Hematopoietic multipotent progenitor cell treated with erythropoietin and hydrocortisone succinate and interleukin-3 and kit ligand, for 17 days (in vitro differentiated cells): ENCODE data around the gene VPS35.
"Not testable (repeated sequence)": the region's sequence is repeated elsewhere in the genome, so short reads cannot be mapped to it uniquely, and the experiment has no call there.

Source experiments
- DNase-seq: peaks from one replicate; pipeline ENCODE4 v3.0.0-alpha.2; 2015; ENCODE audit warnings: low spot score

Gene VPS35

DNA sequence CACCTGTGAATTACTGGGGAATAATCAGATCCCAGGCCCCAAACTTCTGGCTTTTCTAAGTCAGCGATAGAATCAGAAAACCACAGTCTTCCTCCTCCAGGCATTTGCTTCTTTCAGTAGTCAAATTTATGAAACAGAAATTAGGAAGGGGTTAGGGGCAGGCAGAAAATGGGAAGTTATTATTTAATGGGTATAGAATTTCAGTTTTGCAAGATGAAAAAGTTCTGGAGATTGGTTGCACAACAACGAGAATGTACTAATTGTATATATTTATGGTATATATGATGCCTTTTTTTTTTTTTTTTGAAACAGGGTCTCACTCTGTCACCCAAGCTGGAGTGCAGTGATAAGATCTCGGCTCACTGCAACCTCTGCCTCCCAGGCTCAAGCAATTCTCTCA, 23.9 kb upstream of the VPS35 start:
- no peak for DNase-seq

DNA sequence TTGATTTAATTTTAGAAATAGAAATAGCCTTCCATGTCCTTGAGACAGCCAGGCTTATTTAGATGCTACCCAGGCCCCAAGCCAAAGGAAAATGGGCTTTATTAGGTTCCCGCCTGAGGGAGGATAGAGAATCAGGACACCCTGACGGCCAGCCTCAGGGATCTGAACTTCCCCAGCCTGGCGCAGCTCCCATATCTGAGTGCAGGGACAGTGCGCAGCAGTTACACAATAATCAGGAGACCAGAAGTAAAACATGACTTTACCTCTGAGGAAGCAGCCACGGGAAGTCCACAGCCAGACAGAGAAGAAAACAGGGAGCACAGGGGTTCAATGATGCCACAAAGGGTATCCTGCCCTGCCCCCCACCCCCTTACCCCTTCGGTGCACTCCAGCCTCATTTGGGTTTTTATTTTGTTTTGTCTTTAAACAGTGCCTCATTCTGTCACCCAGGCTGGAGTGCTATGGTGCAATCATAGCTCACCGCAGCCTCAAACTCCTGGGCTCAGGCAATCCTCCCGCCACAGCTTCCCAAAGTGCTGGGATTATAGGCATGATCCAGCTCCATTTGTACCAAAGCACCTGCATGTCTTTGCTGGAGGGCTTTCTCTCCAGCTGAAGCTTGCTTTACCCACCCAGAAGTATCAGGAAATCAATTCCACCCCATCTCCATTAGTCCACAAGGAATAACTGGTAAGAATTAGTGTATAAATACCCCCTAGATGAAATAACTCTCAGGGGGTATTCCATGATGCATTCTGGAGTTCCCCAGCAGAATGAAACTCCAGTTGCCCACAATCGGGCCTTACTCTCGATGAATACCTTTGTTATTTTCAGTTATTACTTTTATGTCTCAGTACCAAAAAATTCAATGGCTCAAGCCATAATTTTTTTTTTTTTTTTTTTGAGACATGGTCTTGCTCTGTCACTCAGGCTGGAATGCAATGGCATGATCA, 22.4 kb upstream of the VPS35 start:
- DNase-seq, result no peak

DNA sequence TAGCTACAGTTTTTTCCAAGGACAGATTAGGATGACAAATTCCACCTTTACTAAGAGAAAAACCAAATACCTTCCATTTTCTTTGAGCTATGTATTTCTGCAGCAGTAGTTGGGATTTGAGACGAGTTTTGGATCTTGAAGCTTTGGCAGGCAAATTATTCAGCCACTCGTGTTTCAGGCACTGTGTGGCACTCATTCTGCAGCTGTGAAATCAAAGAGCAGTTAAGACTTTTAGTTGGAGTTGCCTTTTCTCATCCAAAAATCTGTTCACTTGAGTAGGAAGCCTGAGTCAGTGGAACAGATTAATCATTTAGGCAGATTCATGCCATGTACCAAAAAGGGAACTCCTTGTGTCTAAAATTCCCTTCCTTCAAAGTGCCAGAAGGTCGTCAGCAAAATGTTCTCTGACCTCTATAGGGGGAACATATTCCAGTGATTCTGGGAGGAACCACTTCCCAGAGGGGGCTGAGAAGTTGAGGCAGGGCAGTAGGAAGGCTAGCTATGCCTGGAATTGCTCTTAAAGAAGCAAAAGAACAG, 20.6 kb upstream of the VPS35 start:
- DNase-seq, result no peak

DNA sequence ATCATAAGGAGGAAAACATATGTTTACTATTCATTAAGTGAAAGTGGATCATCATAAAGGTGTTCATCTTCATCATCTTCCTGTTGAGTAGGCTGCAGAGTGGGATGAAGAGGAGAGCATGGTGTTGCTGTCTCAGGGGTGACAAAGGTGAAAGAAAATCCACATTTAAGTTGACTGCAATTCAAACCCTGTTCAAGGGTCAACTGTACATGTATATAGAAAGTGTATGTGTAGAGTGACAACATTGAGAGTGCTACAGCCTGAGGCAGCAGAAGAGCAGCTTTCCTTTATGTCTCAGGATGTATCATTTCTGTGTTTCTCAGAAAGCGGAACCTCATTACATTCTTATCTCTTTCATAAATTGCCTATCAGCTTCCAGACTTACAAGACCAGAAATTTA, 17.7 kb upstream of the VPS35 start:
- DNase-seq, result no peak

DNA sequence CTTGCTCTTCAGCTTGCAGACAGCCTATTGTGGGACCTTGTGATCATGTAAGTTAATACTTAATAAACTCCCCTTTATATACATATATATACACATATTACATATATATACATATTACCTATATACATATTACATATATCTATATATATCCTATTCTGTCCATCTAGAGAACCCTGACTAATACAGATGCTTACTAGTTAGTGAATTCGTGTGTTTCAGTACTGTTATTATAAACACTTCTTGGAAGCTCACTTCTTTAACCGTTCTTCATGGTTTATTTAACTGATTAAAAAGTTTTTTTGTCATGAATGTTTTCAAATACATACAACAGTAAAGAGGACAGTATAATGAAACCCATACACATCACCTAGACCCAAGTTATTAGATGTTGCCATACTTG, 13.1 kb upstream of the VPS35 start:
- no peak for DNase-seq

DNA sequence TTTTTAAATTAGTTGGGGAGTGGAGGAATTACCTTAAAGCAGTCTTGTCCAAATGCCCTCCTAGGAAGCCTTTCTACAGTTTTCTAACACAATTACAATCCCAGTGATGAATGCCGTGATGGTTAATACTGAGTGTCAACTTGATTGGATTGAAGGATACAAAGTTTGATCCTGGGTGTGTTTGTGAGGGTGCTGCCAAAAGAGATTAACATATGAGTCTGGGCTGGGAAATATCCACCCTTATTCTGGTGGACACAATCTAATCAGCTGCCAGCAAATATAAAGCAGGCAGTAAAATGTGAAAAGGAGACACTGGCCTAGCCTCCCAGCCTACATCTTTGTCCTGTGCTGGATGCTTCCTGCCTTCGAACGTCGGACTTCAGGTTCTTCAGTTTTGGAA, 12.6 kb upstream of the VPS35 start:
- no peak for DNase-seq

DNA sequence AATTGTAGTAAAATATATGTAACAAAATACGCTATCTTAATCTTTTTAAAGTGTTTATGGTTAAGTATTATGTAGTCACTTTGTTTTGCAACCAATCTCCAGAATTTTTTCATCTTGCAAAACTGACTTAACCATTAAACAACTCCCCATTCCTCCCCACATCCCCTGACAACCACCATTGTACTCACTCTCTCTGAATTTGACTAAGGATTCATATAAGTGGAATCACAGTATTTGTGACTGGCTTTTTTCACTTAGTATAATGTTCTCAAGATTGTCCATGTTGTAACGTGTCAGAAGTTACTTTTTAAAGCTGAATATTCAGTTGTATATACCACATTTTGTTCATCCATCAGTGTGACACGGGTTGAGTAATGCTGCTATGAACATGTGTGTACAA, 11.1 kb upstream of the VPS35 start:
- no peak for DNase-seq

DNA sequence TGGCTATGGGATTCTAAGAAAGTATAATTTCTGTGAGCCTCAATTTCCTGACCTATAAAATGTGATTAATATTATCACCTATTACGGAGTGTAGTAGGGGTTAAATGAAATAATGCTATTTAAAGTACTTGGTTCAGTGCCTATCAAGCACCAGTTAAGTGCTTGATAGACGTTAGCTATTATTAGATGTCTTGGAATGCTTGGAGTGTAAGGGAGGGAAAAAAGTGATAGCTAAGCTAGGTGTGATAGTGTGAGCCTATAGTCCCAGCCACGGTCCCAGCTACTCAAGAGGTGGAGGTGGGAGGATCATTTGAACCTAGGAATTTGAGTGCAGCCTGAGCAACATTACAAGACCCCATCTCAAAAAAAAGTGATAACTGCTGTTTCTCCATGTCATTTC, 8.0 kb upstream of the VPS35 start:
- no peak for DNase-seq

DNA sequence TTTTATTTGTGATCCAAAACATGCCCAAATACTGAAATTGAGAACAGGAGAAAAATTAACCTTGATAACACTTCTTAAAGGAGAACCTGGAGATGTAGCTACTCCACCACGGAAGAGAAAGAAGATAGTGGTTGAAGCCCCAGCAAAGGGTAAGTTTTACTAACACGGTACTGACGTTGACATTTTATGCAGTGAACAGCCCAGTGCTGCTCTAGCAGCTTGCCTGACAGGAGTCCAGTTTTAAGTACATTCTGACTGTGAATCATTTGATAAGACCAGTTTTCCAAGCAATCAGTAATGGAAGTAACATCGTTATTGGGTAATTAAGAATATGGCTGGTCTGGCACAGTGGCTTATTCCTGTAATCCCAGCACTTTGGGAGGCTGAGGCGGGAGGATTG, 7.0 kb upstream of the VPS35 start:
- DNase-seq, result no peak

DNA sequence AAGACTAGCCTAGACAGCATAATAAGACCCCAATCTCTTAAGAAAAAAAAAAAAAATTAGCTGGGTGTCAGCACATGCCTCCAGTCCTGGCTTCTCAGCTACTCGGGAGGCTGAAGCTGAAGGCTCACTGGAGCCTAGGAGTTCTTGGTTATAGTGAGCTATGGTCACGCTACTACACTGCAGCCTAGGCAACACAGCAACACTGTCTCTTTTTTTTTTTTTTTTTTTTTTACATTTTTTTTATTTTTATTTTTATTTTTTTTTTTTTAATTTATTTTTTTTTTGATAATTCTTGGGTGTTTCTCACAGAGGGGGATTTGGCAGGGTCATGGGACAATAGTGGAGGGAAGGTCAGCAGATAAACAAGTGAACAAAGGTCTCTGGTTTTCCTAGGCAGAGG, 4.6 kb upstream of the VPS35 start:
- no peak for DNase-seq

DNA sequence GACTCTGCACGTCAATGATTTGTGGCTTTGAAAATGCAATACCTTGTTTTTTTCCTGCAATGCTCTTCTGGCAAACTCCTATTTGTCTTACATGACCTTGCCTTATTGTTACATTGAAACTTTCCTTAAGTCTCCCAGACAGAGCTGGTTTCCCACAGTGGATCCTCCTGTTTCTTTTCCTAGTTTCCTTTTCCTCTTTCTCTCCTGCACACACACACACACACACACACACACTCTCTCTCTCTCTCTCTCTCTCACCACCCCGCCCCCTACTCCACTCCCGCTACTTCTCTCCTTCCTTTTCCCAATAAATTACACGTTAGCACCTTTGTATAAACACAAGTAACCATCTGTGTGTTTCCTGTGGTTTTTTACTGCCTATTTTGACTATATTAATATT, 2.7 kb upstream of the VPS35 start:
- DNase-seq, result no peak

DNA sequence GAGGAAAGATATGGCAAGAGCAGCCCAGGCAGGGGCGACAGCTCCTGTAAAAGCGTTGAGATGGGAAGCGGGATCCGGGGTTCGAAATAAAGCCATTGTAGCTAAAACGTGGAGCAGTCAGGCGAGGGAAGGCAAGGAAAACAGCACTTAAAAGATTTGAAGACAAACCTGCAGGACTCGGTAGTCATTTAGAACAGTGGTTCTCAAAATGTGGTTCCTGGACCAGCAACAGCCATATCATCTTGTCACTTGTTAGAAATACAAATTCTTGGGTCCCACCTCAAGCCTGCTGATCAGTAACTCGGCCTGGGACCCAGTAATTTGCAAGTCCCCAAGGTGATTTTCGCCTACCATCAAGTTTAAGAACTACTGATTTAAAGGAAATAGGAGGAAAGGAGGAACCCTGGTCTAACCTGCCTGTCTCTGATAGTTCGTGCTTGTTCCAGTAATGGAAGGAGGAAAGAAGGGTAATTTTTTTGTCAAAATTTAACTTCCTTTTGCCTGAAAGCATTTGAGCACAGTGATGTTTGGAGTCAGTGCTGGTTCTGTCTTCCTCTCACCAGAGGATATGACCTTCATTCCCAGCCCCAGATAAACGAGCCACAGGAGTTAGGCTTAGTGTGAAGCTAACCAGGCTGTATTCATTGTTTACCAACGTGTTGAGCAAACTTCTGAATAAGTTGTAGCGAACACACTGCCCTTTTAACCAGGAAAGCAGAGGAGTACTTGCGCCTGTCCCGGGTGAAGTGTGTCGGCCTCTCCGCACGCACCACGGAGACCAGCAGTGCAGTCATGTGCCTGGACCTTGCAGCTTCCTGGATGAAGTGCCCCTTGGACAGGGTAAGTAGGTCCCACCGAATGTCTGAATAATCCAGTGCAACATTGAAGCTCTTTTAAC, 1.6 kb upstream of the VPS35 start:
- DNase-seq, result no peak

DNA sequence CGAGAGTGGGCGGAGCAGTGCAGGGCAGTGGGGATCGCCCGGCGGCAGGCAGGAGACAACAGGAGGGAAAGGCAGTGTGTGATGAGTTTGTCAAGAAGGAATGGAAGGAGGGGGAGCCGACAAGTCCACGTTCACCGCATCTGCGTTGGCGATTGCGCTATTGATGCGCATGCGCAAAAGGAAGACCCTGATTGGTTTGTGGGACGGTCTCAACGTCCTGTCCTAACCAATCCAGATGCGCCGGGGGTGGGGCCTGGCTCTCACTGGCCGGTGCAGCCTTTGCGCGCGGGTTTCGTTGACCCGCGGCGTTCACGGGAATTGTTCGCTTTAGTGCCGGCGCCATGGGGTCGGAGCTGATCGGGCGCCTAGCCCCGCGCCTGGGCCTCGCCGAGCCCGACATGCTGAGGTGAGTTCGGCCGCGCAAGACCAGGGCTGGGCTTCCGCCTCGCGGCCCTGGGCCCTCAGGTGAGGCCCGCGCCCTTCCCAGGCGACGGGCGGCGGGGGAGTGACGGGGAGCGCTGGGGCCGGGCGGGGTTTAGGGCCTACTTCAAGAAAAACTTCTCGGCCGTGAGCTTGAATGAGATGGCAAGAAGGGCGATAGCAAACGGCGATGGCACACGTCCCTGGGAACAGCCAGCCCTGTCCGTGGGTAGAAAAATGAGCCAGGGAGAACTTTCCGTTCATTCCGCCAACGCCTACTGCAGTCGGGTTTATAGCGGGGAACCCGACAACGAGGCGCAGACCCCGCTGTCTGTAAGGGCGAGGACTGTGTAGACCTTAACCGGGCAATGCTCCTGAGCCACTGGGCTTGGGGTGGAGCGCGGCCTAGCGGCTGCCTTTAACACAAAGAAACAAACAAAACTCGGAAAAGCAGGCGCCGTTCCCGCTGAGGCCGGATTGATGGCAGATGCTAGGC, 645 bp upstream of the VPS35 start, which contains the start of gene ORC6:
ORC6 (plus strand) TSS at position 295 of the 916 bp plus-strand sequence; CDS start at position 342, 47 bp downstream.
- peak; percentile 99 for DNase-seq

DNA sequence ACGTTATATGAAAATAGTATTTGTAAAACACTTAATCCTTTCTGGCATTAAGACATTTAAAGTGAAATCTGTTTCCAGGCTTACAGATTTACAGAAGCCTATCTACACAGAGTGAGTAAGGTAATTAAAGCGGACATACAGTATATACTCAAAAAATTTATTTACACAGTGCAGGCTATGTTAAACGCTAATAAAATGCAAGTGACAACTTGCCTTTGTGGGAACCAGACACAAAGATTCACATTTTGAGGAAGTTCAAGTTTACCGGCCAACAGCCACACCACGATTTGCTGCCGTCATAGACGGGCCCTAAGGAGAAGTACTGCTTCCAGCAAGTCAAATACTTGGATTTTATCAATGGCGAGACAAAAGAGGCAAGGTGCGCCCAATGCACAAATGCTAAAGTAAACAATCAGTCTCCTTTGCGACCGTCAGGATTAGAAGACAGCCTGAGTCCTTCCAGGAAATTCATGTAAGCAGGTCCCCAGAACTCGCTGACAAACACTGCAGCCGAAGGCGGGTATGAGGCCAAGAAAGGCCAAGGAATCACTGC, 801 bp downstream of the VPS35 start:
- no peak for DNase-seq

DNA sequence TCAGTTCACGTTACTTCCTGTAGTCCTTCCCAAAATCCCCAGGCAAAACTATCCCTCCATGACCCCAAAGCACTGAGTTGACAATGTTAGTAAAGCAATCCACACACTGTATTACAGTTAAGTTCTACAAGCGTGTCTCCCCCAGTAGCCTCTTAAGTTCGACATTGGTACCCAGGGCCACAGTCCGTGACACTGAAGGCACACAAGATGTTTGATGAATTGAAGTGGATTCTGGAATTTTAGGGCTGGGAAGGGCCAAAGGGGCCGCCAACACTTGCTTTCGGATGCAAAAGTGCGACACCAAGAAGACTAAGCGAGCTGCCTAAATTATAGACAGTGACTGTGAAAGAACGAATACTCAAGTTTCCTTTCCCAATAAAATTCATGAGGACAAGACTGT, 1.5 kb downstream of the VPS35 start:
- no peak for DNase-seq

DNA sequence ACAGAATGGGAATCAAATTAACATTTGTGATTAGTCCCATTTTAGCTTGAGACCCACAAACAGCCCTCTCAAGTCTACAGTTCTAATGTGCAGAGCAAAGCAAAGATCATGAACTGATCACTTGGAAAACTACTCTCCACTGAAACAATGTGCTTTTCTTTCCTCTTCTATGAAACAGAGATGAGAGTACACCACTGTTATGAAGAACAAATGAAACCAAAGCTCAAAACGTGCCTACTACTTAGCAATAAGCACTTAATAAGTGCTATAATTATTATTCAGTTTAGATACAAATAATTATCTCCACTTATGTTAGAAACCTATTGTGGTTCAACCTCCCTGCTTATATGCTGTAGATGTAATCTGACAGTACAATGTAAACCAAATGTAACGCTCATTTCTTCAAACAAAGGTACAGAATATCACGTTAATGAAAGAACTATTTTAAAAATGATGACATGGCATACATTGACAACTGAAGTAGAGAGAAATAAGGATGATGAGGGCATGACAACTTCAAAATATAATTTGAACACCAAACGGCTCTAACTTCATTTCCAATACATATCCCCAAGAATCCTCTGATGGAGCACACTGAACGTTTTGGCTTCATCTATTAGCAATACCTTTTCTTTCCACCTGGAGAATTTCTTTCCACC, 2.0 kb downstream of the VPS35 start:
- no peak for DNase-seq

DNA sequence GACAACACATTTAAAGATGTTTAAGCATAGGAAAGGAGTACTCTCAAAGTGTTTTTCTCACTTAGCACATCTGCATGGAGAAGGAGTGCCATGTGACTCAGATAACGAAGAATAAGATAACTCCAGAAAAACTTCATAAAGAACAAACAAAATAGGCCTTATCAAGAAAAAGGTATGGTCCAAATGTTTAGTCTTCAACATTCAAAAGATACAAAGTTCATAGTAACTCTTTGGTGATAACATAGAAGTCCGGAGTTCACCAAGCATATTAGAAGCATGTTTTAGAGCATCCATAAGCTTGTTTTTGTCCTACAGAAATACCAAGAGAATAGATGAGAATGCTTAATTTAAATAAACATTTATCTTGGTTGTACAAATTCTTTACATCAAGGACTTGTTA, 7.1 kb downstream of the VPS35 start:
- not testable (repeated sequence) for DNase-seq

DNA sequence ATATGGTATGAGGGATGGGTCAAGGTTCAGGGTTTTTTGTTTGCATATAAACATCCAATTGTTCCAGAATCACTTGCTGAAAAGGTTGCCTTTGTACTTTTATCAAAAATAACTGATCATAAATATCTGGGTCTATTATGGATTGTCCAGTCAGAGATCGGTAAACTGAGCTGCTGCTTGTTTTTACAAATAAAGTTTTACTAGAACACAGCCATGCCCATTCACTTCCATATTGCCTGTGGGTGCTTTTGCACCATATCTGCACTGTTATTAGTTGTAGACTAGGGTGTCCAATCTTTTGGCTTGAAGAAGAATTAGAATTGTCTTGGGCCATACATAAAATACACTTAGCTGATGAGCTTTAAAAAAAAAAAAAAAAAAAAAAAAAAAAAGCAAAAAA, 11.0 kb downstream of the VPS35 start:
- DNase-seq, result not testable (repeated sequence)

DNA sequence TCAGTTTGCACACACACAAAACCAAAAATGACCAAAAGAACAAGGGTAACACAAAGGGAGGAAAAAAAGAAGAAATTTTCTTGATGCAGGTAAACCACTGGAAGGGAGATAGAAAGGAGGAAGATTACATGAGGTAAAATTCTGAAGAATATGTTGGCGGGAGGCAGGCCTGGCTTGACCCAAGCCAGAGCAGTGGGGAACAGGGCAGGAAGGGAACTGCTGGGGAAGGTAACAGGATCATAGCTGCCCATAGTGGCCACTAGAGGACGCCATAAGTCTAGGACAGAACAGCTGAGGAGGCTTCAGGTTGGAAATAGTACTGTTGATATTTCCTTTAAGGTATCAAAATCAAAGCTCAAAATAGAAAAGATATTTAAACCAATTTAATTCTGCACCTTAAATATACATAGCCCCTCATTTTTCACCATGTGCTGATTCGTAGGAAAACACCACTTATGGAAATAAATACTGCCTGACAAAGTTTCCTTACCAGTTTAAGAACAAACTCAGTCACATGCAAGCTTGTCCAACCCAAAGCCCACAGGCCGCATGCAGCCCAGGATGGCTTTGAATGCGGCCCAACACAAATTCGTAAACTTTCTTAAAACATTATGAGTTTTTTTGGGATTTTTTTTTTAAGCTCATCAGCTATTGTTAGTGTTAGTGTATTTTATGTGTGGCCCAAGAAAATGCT, 15.5 kb downstream of the VPS35 start:
- peak; percentile 79 for DNase-seq

DNA sequence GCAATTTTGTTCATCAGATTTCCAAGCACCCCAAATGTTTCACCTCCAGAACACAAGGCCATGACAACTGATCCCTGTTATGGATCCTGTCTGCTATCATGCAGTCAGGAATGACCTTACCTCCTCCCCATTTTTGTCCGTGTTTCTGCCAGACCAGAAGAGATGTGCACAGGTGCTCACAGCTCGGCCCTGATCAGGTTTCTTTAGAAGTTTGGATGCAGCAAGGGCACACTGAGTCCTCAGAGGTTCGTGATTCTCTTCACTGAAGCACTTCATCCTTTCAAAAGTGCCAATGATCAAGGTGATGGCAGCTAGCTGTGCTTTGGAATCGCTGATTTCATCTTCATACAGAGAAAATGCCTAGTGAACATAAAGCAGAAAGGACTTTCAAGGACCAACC, 26.9 kb downstream of the VPS35 start:
- DNase-seq, result no peak
